HepG2 (cell line): ENCODE results near the gene ABO. TPM values are rescaled to one million over a fixed set of nuclear protein-coding genes. Genes with fewer than 3 reads are reported as not detected.

Experiments used
- ATAC-seq: fragments of 200-7000 bp; cut with Tn5 transposase; 3 replicates; pipeline ENCODE4 v1.9.1; 2020; ENCODE audit warnings: mild to moderate bottlenecking, moderate library complexity
- BruUV-seq: library from RNA; stranded (reverse); fragments of 400-500 nt; replicated peaks from 2 replicates; lab custom pipeline; 2021; lab: Mats Ljungman, UMichigan
- CTCF ChIA-PET: fragments of 300-600 bp; formaldehyde crosslinking; extraction: SDS; loops from one replicate; lab custom pipeline; 2021; ENCODE audit warnings: low total read pairs, inconsistent platforms, low intra/inter-chr PET ratio; lab: Yijun Ruan, JAX
- POLR2A ChIA-PET: fragments of 350-600 bp; sonication (Branson Sonifier 250); formaldehyde crosslinking; loops from one replicate; lab custom pipeline; 2020; ENCODE audit warnings: antibody characterized with exemption, inconsistent platforms; lab: Yijun Ruan, JAX
- DNase-seq: peaks from one replicate; pipeline ENCODE4 v3.0.0-alpha.2; 2015; ENCODE audit warnings: low spot score
- FAIRE-seq: peaks from 3 replicates; lab custom pipeline; 2011; peaks lifted over from hg19 to GRCh38; lab: Jason Lieb, UNC
- H2AFZ ChIP-seq: one replicate; pipeline ENCODE4 v1.6.1; 2011; ENCODE audit warnings: low read length, inconsistent platforms
- H3K27ac ChIP-seq: fragments of 300-600 bp; 3 replicates; pipeline ENCODE4 v1.8.0; 2011; ENCODE audit warnings: mixed run types, mild to moderate bottlenecking, mixed read lengths, low read length, inconsistent platforms; ENCODE audit not compliant: insufficient read depth; ENCODE audit errors: extremely low read length
- H3K27me3 ChIP-seq, 2 experiments: fragments of 200-600 bp in 1 of 2; 2 replicates in 1 of 2; 3 replicates in 1 of 2; pipeline versions ENCODE4 v1.6.0 to v1.8.0; 2011; ENCODE audit warnings: low read length in 2 of 2, mild to moderate bottlenecking in 2 of 2, moderate library complexity in 2 of 2, inconsistent platforms in 1 of 2; ENCODE audit not compliant: insufficient read depth in 2 of 2, control insufficient read depth in 1 of 2
- H3K36me3 ChIP-seq, 2 experiments: fragments of 200-600 bp in 1 of 2; replicated peaks in 1 of 2; 2 replicates in 1 of 2; 3 replicates in 1 of 2; pipeline versions ENCODE4 v1.5.1 to v1.8.0; 2011; ENCODE audit warnings: low read length in 2 of 2, inconsistent platforms in 1 of 2; ENCODE audit not compliant: insufficient read depth in 2 of 2, control insufficient read depth in 1 of 2
- H3K4me1 ChIP-seq: 2 replicates; pipeline ENCODE4 v1.5.1; 2012; ENCODE audit warnings: low read length, inconsistent platforms; ENCODE audit not compliant: insufficient read depth
- H3K4me2 ChIP-seq: 2 replicates; pipeline ENCODE4 v1.6.0; 2011; ENCODE audit warnings: low read depth, low read length, inconsistent platforms
- H3K4me3 ChIP-seq, 3 experiments: fragments of 200-600 bp in 1 of 3; sonication (generic), shearing (Covaris generic) in 1 of 3; replicated peaks in 1 of 3; 2 replicates each; pipeline ENCODE4 v1.5.1; 2011 to 2016; ENCODE audit warnings: low read length in 3 of 3, inconsistent platforms in 2 of 3, low read depth in 2 of 3, mild to moderate bottlenecking in 2 of 3, control low read depth in 1 of 3, mixed read lengths in 1 of 3; ENCODE audit not compliant: insufficient read depth in 1 of 3
- H3K79me2 ChIP-seq: one replicate; pipeline ENCODE4 v1.6.1; 2011; ENCODE audit warnings: low read length, inconsistent platforms; ENCODE audit not compliant: insufficient read depth
- H3K9ac ChIP-seq: 2 replicates; pipeline ENCODE4 v1.6.0; 2011; ENCODE audit warnings: mild to moderate bottlenecking, low read depth, low read length, inconsistent platforms; ENCODE audit not compliant: insufficient read depth
- H3K9me3 ChIP-seq: 2 replicates; pipeline ENCODE4 v1.5.1; 2012; ENCODE audit warnings: mild to moderate bottlenecking, low read length
- H4K20me1 ChIP-seq: 2 replicates; pipeline ENCODE4 v1.6.0; 2011; ENCODE audit warnings: inconsistent platforms, mild to moderate bottlenecking, low read length, moderate library complexity; ENCODE audit not compliant: insufficient read depth
- BCL6 ChIP-seq: IDR thresholded peaks from 2 replicates; pipeline ENCODE4 v1.6.1; 2016; ENCODE audit warnings: missing genetic modification reagents, missing compliant biosample characterization
- HCFC1 ChIP-seq: fragments of 150-350 bp; IDR thresholded peaks from 2 replicates; pipeline ENCODE4 v1.6.1; 2014; ENCODE audit warnings: low read depth, low read length
- IKZF4 ChIP-seq: sonication (generic); formaldehyde crosslinking; IDR thresholded peaks from 2 replicates; pipeline ENCODE4 v1.5.1; 2020; ENCODE audit warnings: borderline replicate concordance, mild to moderate bottlenecking, low read depth, missing genetic modification reagents; ENCODE audit errors: not compliant biosample characterization
- KDM5B ChIP-seq: sonication (generic); formaldehyde crosslinking; IDR thresholded peaks from 2 replicates; pipeline ENCODE4 v1.4.0; 2020; ENCODE audit warnings: missing genetic modification reagents, mild to moderate bottlenecking, borderline replicate concordance
- REL ChIP-seq: sonication (generic); formaldehyde crosslinking; conservative IDR thresholded peaks from 2 replicates; pipeline ENCODE4 v1.8.0; 2022; ENCODE audit warnings: mild to moderate bottlenecking, missing genetic modification reagents, moderate library complexity
- SRSF9 ChIP-seq: fragments of 200-400 bp; formaldehyde crosslinking; IDR thresholded peaks from 2 replicates; pipeline ENCODE4 v1.6.1; 2018; ENCODE audit warnings: borderline replicate concordance, mild to moderate bottlenecking, low read depth, low read length; ENCODE audit not compliant: insufficient read depth, poor library complexity, severe bottlenecking
- ZNF296 ChIP-seq: sonication (generic); formaldehyde crosslinking; conservative IDR thresholded peaks from 2 replicates; pipeline ENCODE4 v1.5.0; 2020; ENCODE audit warnings: mild to moderate bottlenecking, missing genetic modification reagents
- ZNF326 ChIP-seq: sonication (generic); formaldehyde crosslinking; IDR thresholded peaks from 2 replicates; pipeline ENCODE4 v1.4.0; 2020; ENCODE audit warnings: missing genetic modification reagents, borderline replicate concordance
- ZSCAN22 ChIP-seq: sonication (generic); formaldehyde crosslinking; IDR thresholded peaks from 2 replicates; pipeline ENCODE4 v1.4.0; 2020; ENCODE audit warnings: mild to moderate bottlenecking, missing genetic modification reagents
- WGBS: methylation state at CpG from one replicate; pipeline ENCODE4 v1.1.6; 2017; ENCODE audit warnings: low lambda C conversion rate; 5-methylcytosine and 5-hydroxymethylcytosine counted together
- in situ Hi-C: cut with HindIII; loops from 2 replicates; pipeline ENCODE4 v1.10.0; 2017; ENCODE audit warnings: low pct_unique_long_range_greater_than_20kb; ENCODE audit not compliant: extremely low pct_ligation_motif_present
- intact Hi-C: fragments of 100-400 bp; cut with micrococcal nuclease; formaldehyde crosslinking; loops from one replicate; pipeline ENCODE4 v1.10.0; 2022; ENCODE audit not compliant: unreplicated experiment
- polyA plus RNA-seq, 8 experiments: library from polyadenylated mRNA; depleted of rRNA in 3 of 8; stranded (reverse) in 7 of 8; unstranded in 1 of 8; fragments of >200 nt; fragmentation: Illumina TruSeq in 4 of 8; extraction: Trizol in 4 of 8; gene quantifications; 2 replicates each; pipeline versions ENCODE4 v1.2.1 to v1.2.3, GENCODE V29; 2011 to 2016; ENCODE audit warnings: low read depth in 4 of 8, missing spikeins in 1 of 8, mixed read lengths in 1 of 8; ENCODE audit not compliant: insufficient read depth in 1 of 8
- total RNA-seq, 5 experiments: library from RNA; depleted of rRNA; stranded (reverse); fragments of >200 nt; fragmentation: Illumina TruSeq; extraction: Trizol; gene quantifications; 2 replicates each; pipeline ENCODE4 v1.2.3, GENCODE V29; 2016; ENCODE audit warnings: low read depth in 1 of 5
- TF ChIP-seq, protein P1 (sequence below): sonication (generic); formaldehyde crosslinking; IDR thresholded peaks from 2 replicates; pipeline ENCODE4 v1.9.0; 2021; ENCODE audit warnings: missing genetic modification reagents, borderline replicate concordance

ABO gene
- total and polyA plus RNA-seq, 2 of the 13 experiments (the other 11 are each of a cell fraction or from before 2014, with no cell fraction given), result not detected

DNA sequence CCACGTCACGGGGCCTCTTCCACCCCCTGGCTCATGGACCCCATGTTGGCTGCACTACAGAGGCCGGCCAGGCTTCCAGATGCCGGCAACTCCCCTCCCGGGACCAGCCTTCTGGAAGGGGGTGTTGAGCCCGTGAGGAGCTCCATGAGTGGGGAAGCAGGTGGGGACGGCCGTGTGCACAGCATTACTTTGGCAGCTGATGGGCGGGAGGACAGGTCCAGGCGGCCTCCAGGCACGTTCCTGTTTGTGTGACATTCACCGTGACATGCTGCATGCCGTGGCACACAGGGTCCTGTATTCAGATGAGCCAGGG is 29.1 kb upstream of the ABO start (continued):
- TF ChIP-seq IKZF4 (CRISPR knock-in tag) (no peak), ZSCAN22 (no peak), ZNF326 (CRISPR knock-in tag) (no peak), HCFC1 (no peak)
- TF ChIP-seq, all 625 proteins: peak for 0

GRCh38 chr9:133303266-133304157 is 28.5 kb upstream of the ABO start:
- BruUV-seq, result no TSS peak
- ATAC-seq (no peak), FAIRE-seq (no peak), DNase-seq (no peak)
- H3K27ac ChIP-seq, result no peak overlapping the region
- no peaks in the 10 kb centered on the region for H3K4me1 ChIP-seq
- 46% methylated on average over 17 of the region's 26 CpGs for WGBS
- no peak overlapping the region for H2AFZ ChIP-seq
- H3K79me2 ChIP-seq, result no peaks in the 10 kb centered on the region
- no peaks in the 10 kb centered on the region for H4K20me1 ChIP-seq
- no peaks in the 10 kb centered on the region for H3K9me3 ChIP-seq
- H3K27me3 ChIP-seq, result peaks cover 1 to 29% of the 10 kb centered on the region in 2 experiments; a peak in 3 of 5 replicates
- H3K9ac ChIP-seq, result no peak overlapping the region
- H3K36me3 ChIP-seq, result no peaks in the 10 kb centered on the region
- no peak overlapping the region for H3K4me3 ChIP-seq
- ChIA-PET POLR2A (no interaction called here), CTCF (no interaction called here)
- H3K4me2 ChIP-seq, result no peak overlapping the region
- no peak for TF ChIP-seq KDM5B (CRISPR knock-in tag)
- TF ChIP-seq REL (CRISPR knock-in tag), result no peak
- TF ChIP-seq BCL6 (CRISPR knock-in tag), result no peak
- TF ChIP-seq, protein P1, sequence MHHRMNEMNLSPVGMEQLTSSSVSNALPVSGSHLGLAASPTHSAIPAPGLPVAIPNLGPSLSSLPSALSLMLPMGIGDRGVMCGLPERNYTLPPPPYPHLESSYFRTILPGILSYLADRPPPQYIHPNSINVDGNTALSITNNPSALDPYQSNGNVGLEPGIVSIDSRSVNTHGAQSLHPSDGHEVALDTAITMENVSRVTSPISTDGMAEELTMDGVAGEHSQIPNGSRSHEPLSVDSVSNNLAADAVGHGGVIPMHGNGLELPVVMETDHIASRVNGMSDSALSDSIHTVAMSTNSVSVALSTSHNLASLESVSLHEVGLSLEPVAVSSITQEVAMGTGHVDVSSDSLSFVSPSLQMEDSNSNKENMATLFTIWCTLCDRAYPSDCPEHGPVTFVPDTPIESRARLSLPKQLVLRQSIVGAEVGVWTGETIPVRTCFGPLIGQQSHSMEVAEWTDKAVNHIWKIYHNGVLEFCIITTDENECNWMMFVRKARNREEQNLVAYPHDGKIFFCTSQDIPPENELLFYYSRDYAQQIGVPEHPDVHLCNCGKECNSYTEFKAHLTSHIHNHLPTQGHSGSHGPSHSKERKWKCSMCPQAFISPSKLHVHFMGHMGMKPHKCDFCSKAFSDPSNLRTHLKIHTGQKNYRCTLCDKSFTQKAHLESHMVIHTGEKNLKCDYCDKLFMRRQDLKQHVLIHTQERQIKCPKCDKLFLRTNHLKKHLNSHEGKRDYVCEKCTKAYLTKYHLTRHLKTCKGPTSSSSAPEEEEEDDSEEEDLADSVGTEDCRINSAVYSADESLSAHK (CRISPR knock-in tag), result no peak
- no peak for TF ChIP-seq SRSF9
- TF ChIP-seq ZNF296, result no peak
- intact Hi-C loops (no loop called here), in situ Hi-C loops (no loop called here)
